ENCODE measurements around the gene GIGYF2. TPM values are rescaled to one million over a fixed set of nuclear protein-coding genes. Genes with fewer than 3 reads are reported as not detected.
"Not testable (repeated sequence)": the region's sequence is repeated elsewhere in the genome, so short reads cannot be mapped to it uniquely, and the experiment has no call there.

GIGYF2 gene
- total RNA-seq, 1 experiment from 2014 or later = 40.4 TPM

GRCh38 chr2:232907718-232908085 lies 210.6 kb downstream of the GIGYF2 start:
- H3K4me3 Mint-ChIP-seq (ENCODE audit: unreplicated experiment); H3K4me1 ChIP-seq; H3K27me3 ChIP-seq (replicated peaks; ENCODE audit: control insufficient read depth, insufficient read depth, low read length); BruUV-seq (replicated peaks); CTCF ChIA-PET; H3K4me1 Mint-ChIP-seq (ENCODE audit: low read depth, unreplicated experiment); H3K27ac Mint-ChIP-seq (ENCODE audit: unreplicated experiment); H3K9me3 ChIP-seq; H3K36me3 Mint-ChIP-seq (ENCODE audit: insufficient read depth, unreplicated experiment); intact Hi-C loops (cut with micrococcal nuclease; ENCODE audit: unreplicated experiment); H3K9me3 Mint-ChIP-seq (ENCODE audit: unreplicated experiment); POLR2A ChIA-PET; DNase-seq; H3K36me3 ChIP-seq (ENCODE audit: control insufficient read depth, insufficient read depth, low read length); H3K27me3 Mint-ChIP-seq (ENCODE audit: insufficient read depth, unreplicated experiment); H3K4me3 ChIP-seq (ENCODE audit: low read depth, low read length): not testable (repeated sequence)

GRCh38 chr2:232908695-232909094 lies 211.6 kb downstream of the GIGYF2 start:
- no peaks in the 10 kb centered on the region for H3K9me3 Mint-ChIP-seq (ENCODE audit: unreplicated experiment)
- no peaks in the 10 kb centered on the region for H3K4me1 Mint-ChIP-seq (ENCODE audit: low read depth, unreplicated experiment)
- no peaks in the 10 kb centered on the region for H3K36me3 ChIP-seq (ENCODE audit: control insufficient read depth, insufficient read depth, low read length)
- no TSS peak for BruUV-seq (replicated peaks)
- no peak overlapping the region for H3K4me3 ChIP-seq (ENCODE audit: low read depth, low read length)
- ChIA-PET CTCF (no interaction called here), POLR2A (no interaction called here)
- no peaks in the 10 kb centered on the region for H3K9me3 ChIP-seq
- H3K4me1 ChIP-seq = no peaks in the 10 kb centered on the region
- no peaks in the 10 kb centered on the region; the same call in 1 of the 2 replicates for H3K27me3 ChIP-seq (replicated peaks; ENCODE audit: control insufficient read depth, insufficient read depth, low read length)
- intact Hi-C loops (cut with micrococcal nuclease; ENCODE audit: unreplicated experiment) = no loop called here
- no peaks in the 10 kb centered on the region for H3K36me3 Mint-ChIP-seq (ENCODE audit: insufficient read depth, unreplicated experiment)
- TF ChIP-seq CTCF (IDR thresholded peaks at IDR 0.05; ENCODE audit: insufficient read depth in 1 of 2, low read depth in 1 of 2, low read length in 1 of 2, severe bottlenecking in 1 of 2, unreplicated experiment in 1 of 2) = no peak
- no peak overlapping the region for H3K27ac Mint-ChIP-seq (ENCODE audit: unreplicated experiment)
- no peaks in the 10 kb centered on the region for H3K27me3 Mint-ChIP-seq (ENCODE audit: insufficient read depth, unreplicated experiment)
- no peak overlapping the region for H3K4me3 Mint-ChIP-seq (ENCODE audit: unreplicated experiment)
- no peak for DNase-seq

Other genes with a start within 250 kb of the GIGYF2 start
- 4.4 and 5.3 TPM in 2 replicates for gene ALPI, start 241.2 kb upstream of the GIGYF2 start, total RNA-seq (2022)
- gene ECEL1, start 209.5 kb upstream of the GIGYF2 start, total RNA-seq (2022) = 6.4 and 8.9 TPM in 2 replicates
- gene PRSS56, start 176.9 kb upstream of the GIGYF2 start, total RNA-seq (2022) = not detected in 2 replicates
- gene CHRND, start 171.2 kb upstream of the GIGYF2 start, total RNA-seq (2022) = not detected in 2 replicates
- gene CHRNG, start 157.6 kb upstream of the GIGYF2 start, total RNA-seq (2022) = not detected in 2 replicates
- gene TIGD1, start 146.8 kb upstream of the GIGYF2 start, total RNA-seq (2022) = 4.4 TPM in 2 replicates
- gene EIF4E2, start 146.6 kb upstream of the GIGYF2 start, total RNA-seq (2022) = 50.8 and 57.2 TPM in 2 replicates
- gene EFHD1, start 63.7 kb upstream of the GIGYF2 start, total RNA-seq (2022) = 4.1 and 4.2 TPM in 2 replicates
- 0.23 and 0.59 TPM in 2 replicates for gene KCNJ13, start 79.2 kb downstream of the GIGYF2 start, total RNA-seq (2022)
- 4.3 and 4.8 TPM in 2 replicates for gene SNORC, start 172.9 kb downstream of the GIGYF2 start, total RNA-seq (2022)